Hippocampal formation (tissue), 2 donors: ENCODE measurements around the gene OPN4.

Experiments
- DNase-seq, 2 donors: peaks; one replicate each; lab custom pipeline; 2025; lab: John Stamatoyannopoulos, UW

OPN4 gene

GRCh38 chr10:86699991-86700840 is 45.9 kb downstream of the OPN4 start:
- no peak for DNase-seq

- no peak for DNase-seq
Observed at GRCh38 chr10:86700851-86701617, 46.7 kb downstream of the OPN4 start.

- DNase-seq = no peak
Observed at GRCh38 chr10:86703176-86703575, 48.8 kb downstream of the OPN4 start.

GRCh38 chr10:86705139-86705538 is 50.8 kb downstream of the OPN4 start:
- no peak for DNase-seq

GRCh38 chr10:86705905-86706304 is 51.6 kb downstream of the OPN4 start:
- DNase-seq = no peak

GRCh38 chr10:86706401-86706841 is 52.1 kb downstream of the OPN4 start:
- DNase-seq = no peak

GRCh38 chr10:86706977-86707376 is 52.6 kb downstream of the OPN4 start:
- no peak for DNase-seq

GRCh38 chr10:86707505-86707904 is 53.2 kb downstream of the OPN4 start:
- no peak for DNase-seq

GRCh38 chr10:86708068-86708782 is 53.9 kb downstream of the OPN4 start:
- no peak for DNase-seq

- DNase-seq = no peak
Observed at GRCh38 chr10:86708783-86709380, 54.5 kb downstream of the OPN4 start.

- no peak for DNase-seq
Observed at GRCh38 chr10:86709396-86710185, 55.2 kb downstream of the OPN4 start.

GRCh38 chr10:86710987-86711512 is 56.7 kb downstream of the OPN4 start:
- DNase-seq = peak; percentile 78 to 89

- peak in 1 of 2 donors; percentile 60 for DNase-seq
Observed at GRCh38 chr10:86711513-86712316, 57.4 kb downstream of the OPN4 start.

- peak in 1 of 2 donors; percentile 4 for DNase-seq
Observed at GRCh38 chr10:86712317-86712707, 58.0 kb downstream of the OPN4 start.

- DNase-seq = no peak
Observed at GRCh38 chr10:86715156-86715795, 60.9 kb downstream of the OPN4 start.

- no peak for DNase-seq
Observed at GRCh38 chr10:86715836-86716235, 61.5 kb downstream of the OPN4 start.
